Memory B cell (primary cell): ENCODE results near the gene DAP.

Experiments
- ATAC-seq: fragments of 150-1000 bp; cut with Tn5 transposase; 2 replicates; pipeline ENCODE4 v1.10.0; 2021; ENCODE audit warnings: low read depth, mild to moderate bottlenecking, moderate library complexity
- DNase-seq, 2 donors: peaks; one replicate each; pipeline ENCODE4 v3.0.0; 2022; ENCODE audit warnings: low spot score in 2 of 2
- H3K27ac Mint-ChIP-seq: one replicate; pipeline ENCODE4 v1.8.0; 2022; ENCODE audit warnings: mild to moderate bottlenecking, moderate library complexity, mixed read lengths
- H3K27me3 Mint-ChIP-seq: one replicate; pipeline ENCODE4 v1.8.0; 2022; ENCODE audit warnings: mixed read lengths
- H3K36me3 Mint-ChIP-seq: one replicate; pipeline ENCODE4 v1.8.0; 2022; ENCODE audit warnings: mild to moderate bottlenecking, mixed read lengths
- H3K4me1 Mint-ChIP-seq: one replicate; pipeline ENCODE4 v1.8.0; 2022; ENCODE audit warnings: mixed read lengths
- H3K4me3 Mint-ChIP-seq: one replicate; pipeline ENCODE4 v1.8.0; 2022; ENCODE audit warnings: mild to moderate bottlenecking, moderate library complexity, mixed read lengths
- H3K9me3 Mint-ChIP-seq: one replicate; pipeline ENCODE4 v1.8.0; 2022; ENCODE audit warnings: mixed read lengths

The DAP gene

DNA sequence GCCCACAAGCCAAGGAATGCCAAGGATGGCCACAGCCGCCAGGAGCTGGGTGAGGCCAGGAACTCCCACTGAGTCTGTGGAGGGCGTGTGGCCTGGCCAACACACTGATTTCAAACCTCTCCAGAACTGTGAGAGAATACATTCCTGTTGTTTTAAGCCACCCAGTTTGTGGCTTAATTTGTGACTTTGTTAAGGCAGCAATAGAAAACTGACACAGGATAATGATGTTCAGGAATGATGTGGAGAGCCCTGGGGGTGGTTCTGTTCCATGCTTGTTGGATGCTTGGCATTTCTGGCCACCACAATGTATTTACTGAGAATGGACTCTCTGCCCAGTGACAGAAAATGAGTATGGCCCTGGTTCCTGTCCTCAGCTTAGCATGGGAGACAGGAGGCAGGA, 82.8 kb downstream of the DAP start:
- Mint-ChIP-seq H3K27ac (no peak overlapping the region), H3K36me3 (peaks cover 33% of the 10 kb centered on the region), H3K9me3 (no peaks in the 10 kb centered on the region), H3K4me3 (no peak overlapping the region), H3K27me3 (no peaks in the 10 kb centered on the region), H3K4me1 (no peaks in the 10 kb centered on the region)
- no peak for ATAC-seq
- DNase-seq = no peak

- DNase-seq (no peak), ATAC-seq (no peak)
- Mint-ChIP-seq H3K27ac (no peak overlapping the region), H3K4me3 (no peak overlapping the region), H3K9me3 (no peaks in the 10 kb centered on the region), H3K27me3 (no peaks in the 10 kb centered on the region), H3K4me1 (no peaks in the 10 kb centered on the region), H3K36me3 (peaks cover 33% of the 10 kb centered on the region)
These were observed 83.5 kb downstream of the DAP start for GRCh38 chr5:10677533-10677932.

GRCh38 chr5:10676946-10677345, 84.1 kb downstream of the DAP start:
- Mint-ChIP-seq H3K4me3 (no peak overlapping the region), H3K36me3 (peaks cover 29% of the 10 kb centered on the region), H3K9me3 (no peaks in the 10 kb centered on the region), H3K27me3 (no peaks in the 10 kb centered on the region), H3K4me1 (no peaks in the 10 kb centered on the region), H3K27ac (no peak overlapping the region)
- no peak for ATAC-seq
- DNase-seq = no peak

DNA sequence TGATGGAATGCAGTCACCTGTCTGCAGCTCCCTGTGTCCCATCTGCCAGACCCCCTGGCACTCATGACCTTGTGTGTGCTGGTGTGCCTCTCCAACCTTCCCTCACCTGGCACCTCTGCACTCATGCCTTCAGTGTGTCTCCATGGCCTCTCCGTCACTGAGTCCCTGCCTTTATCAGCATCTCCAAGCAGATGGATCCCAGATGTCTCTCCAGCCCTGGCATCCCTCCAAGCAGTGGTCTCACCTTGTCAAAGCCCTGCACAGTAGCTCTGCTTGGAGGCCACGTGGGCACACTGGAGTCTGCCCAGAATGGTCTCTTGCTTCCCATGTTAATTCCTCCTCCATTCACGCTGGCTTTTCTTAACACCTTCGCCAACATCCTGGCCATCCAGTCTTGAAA, 84.8 kb downstream of the DAP start:
- Mint-ChIP-seq H3K4me3 (no peak overlapping the region), H3K36me3 (peaks cover 29% of the 10 kb centered on the region), H3K27me3 (no peaks in the 10 kb centered on the region), H3K27ac (no peak overlapping the region), H3K9me3 (no peaks in the 10 kb centered on the region), H3K4me1 (no peaks in the 10 kb centered on the region)
- ATAC-seq (no peak), DNase-seq (no peak)

DNA sequence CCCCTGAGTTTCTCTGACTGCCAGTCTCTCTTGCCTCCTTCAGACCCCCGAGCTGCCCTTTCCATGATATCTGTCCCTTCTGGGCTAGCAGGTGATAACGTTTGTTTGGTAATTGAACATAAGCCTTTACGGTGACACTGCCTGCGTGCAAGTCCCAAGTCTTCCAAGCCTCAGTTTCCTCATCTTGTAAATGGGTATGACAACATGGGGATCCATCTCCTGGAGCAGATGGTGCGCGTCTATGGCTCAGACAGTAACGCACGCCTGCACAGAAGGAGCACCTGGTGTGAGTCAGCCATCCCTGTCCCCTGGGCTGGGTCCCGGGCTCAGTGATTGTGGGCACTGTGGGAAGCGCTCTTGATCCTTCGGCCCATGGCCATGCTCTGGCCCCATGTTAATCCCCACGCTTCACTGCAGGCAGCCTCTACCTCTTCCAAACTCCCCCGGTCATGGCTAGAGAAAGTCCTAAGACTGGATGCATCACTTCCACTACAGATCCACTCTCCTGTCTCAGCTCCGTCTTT, 85.8 kb downstream of the DAP start:
- Mint-ChIP-seq H3K27me3 (no peaks in the 10 kb centered on the region), H3K4me3 (no peak overlapping the region), H3K9me3 (no peaks in the 10 kb centered on the region), H3K27ac (no peak overlapping the region), H3K4me1 (no peaks in the 10 kb centered on the region), H3K36me3 (peaks cover 22% of the 10 kb centered on the region)
- no peak for ATAC-seq
- DNase-seq = no peak

GRCh38 chr5:10674582-10674981, 86.5 kb downstream of the DAP start:
- Mint-ChIP-seq H3K9me3 (no peaks in the 10 kb centered on the region), H3K4me3 (no peak overlapping the region), H3K27me3 (no peaks in the 10 kb centered on the region), H3K4me1 (no peaks in the 10 kb centered on the region), H3K27ac (no peak overlapping the region), H3K36me3 (peaks cover 19% of the 10 kb centered on the region)
- no peak for DNase-seq
- no peak for ATAC-seq

GRCh38 chr5:10674096-10674495, 86.9 kb downstream of the DAP start:
- peaks cover 19% of the 10 kb centered on the region for H3K36me3 Mint-ChIP-seq
- H3K27me3 Mint-ChIP-seq = no peaks in the 10 kb centered on the region
- no peak for DNase-seq
- ATAC-seq = no peak
- H3K4me3 Mint-ChIP-seq = no peak overlapping the region
- no peak overlapping the region for H3K27ac Mint-ChIP-seq
- no peaks in the 10 kb centered on the region for H3K9me3 Mint-ChIP-seq
- no peaks in the 10 kb centered on the region for H3K4me1 Mint-ChIP-seq

DNA sequence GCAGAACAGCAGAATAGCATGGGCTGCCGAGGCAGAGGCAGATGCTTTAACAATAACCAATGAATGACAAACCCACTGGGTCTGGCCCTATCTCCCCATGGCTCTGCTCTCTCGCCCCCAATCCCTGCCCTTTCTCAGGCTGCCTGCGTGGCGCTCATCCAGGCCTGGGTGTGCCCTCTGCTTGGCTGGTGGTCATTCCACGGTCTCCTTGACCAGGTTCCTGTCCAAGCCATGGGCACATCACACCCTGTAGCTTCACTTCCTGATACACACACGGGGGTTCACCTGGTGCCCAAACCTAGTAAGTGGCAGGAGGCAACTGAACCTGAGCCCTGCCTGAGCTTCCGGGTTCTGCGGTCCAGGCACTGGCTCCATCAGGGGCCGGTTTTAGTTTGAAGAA, 87.6 kb downstream of the DAP start:
- ATAC-seq (no peak), DNase-seq (no peak)
- H3K9me3 Mint-ChIP-seq = no peaks in the 10 kb centered on the region
- H3K4me3 Mint-ChIP-seq = no peak overlapping the region
- H3K36me3 Mint-ChIP-seq = peaks cover 18% of the 10 kb centered on the region
- no peaks in the 10 kb centered on the region for H3K27me3 Mint-ChIP-seq
- no peaks in the 10 kb centered on the region for H3K4me1 Mint-ChIP-seq
- no peak overlapping the region for H3K27ac Mint-ChIP-seq

DNA sequence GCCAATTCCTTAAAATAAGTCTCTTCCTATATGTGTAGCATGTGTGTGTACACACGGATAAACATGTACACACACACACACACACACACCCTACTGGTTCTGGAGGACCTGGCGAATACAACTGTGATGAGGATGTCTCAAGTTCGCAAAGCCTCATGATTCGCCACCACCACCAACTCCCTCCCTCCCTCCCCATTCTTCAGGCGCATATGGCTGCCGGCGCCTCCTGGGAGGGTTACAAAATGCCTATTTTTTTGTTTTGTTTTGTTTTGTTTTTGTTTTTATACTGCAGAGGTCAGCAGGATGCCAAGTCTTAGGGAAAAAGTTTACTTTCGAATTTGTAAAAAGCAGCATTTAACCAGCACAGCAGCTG, 88.0 kb downstream of the DAP start:
- ATAC-seq = no peak
- Mint-ChIP-seq H3K27ac (no peak overlapping the region), H3K4me3 (no peak overlapping the region), H3K4me1 (no peaks in the 10 kb centered on the region), H3K27me3 (no peaks in the 10 kb centered on the region), H3K9me3 (no peaks in the 10 kb centered on the region), H3K36me3 (peaks cover 16% of the 10 kb centered on the region)
- DNase-seq = no peak

GRCh38 chr5:10672146-10673016, 88.7 kb downstream of the DAP start:
- DNase-seq = no peak
- Mint-ChIP-seq H3K36me3 (peaks cover 9% of the 10 kb centered on the region), H3K27me3 (no peaks in the 10 kb centered on the region), H3K9me3 (no peaks in the 10 kb centered on the region), H3K4me1 (no peaks in the 10 kb centered on the region), H3K27ac (no peak overlapping the region), H3K4me3 (no peak overlapping the region)
- no peak for ATAC-seq

- Mint-ChIP-seq H3K9me3 (no peaks in the 10 kb centered on the region), H3K36me3 (no peaks in the 10 kb centered on the region), H3K4me3 (no peak overlapping the region), H3K4me1 (no peaks in the 10 kb centered on the region), H3K27ac (no peak overlapping the region), H3K27me3 (no peaks in the 10 kb centered on the region)
- no peak for DNase-seq
- ATAC-seq = no peak
These were observed 89.7 kb downstream of the DAP start for GRCh38 chr5:10671041-10672008.

DNA sequence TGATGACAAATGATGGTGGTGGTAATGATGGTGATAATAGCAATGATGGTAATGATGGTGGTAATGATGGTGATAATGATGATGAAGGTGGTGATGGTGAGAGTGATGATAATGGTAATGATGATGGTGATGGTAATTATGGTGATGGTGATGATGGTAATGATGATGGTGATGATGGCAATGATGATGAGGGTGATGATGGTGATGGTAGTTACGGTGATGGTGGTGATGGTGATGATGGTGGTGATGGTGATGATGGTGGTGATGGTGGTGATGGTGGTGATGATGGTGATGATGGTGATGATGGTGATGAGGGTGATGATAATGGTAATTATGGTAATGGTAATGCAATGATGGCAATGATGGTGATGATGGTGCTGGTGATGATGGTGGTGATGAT, 91.1 kb downstream of the DAP start:
- no peaks in the 10 kb centered on the region for H3K27me3 Mint-ChIP-seq
- no peaks in the 10 kb centered on the region for H3K36me3 Mint-ChIP-seq
- H3K4me1 Mint-ChIP-seq = no peaks in the 10 kb centered on the region
- no peak for ATAC-seq
- no peaks in the 10 kb centered on the region for H3K9me3 Mint-ChIP-seq
- no peak overlapping the region for H3K4me3 Mint-ChIP-seq
- no peak for DNase-seq
- no peak overlapping the region for H3K27ac Mint-ChIP-seq

DNA sequence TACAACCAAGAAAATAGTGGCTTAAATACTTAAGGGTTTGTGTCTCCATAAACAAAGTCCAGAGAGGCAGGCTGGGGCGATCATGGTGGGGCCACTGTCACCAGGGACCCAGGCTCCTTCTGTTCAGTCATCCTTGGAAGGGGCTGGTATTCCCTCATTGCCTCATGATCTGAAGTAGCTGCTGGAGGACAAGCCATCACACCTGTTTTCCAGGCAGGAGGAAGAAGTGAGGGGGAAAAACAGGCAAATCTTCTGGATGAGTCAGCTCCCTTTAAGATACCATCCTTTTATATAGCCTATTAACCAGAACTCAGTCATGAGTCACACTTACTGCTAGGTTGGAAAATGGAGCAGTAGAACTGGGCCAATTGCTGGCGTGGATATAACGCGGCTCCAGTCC, 92.3 kb downstream of the DAP start:
- no peak overlapping the region for H3K27ac Mint-ChIP-seq
- no peak for ATAC-seq
- H3K4me3 Mint-ChIP-seq = no peak overlapping the region

DNA sequence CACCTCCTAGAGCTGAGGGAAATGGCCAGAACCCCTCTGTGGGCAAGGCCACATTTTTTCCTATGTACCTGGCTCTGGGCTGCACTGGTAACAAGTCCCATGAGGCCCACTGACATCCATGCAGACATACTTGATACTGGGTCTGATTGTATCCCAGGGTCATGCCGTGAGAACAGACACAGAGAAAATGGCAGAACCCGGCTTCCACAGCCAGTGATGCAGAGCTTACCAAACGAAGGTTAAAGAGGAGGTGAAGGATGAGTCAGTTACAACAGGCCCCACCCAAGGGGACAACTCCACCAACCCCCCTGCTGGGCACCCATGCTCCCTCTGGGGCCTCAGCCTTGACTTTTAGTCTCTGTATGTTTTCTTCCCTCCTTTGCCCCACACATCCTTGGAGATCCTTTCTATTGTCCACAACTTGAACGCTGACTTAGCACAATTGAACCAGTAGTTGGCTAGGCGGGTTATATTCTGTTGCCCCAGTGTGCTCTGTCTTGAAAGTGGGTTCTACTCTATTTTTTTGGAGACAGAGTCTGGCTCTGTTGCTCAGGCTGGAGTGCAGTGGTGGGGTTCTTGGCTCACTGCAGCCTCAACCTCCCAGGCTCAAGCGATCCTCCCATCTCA, 93.5 kb downstream of the DAP start:
- no peak for DNase-seq
- no peaks in the 10 kb centered on the region for H3K9me3 Mint-ChIP-seq
- H3K36me3 Mint-ChIP-seq = no peaks in the 10 kb centered on the region

More for the DNA sequence above, 92.3 kb downstream of the DAP start:
- Mint-ChIP-seq H3K9me3 (no peaks in the 10 kb centered on the region), H3K4me1 (no peaks in the 10 kb centered on the region), H3K27me3 (peaks cover 1% of the 10 kb centered on the region), H3K36me3 (no peaks in the 10 kb centered on the region)
- DNase-seq = no peak

More for the DNA sequence above, 93.5 kb downstream of the DAP start:
- H3K27me3 Mint-ChIP-seq = peaks cover 1% of the 10 kb centered on the region
- H3K4me1 Mint-ChIP-seq = no peaks in the 10 kb centered on the region
- no peak overlapping the region for H3K4me3 Mint-ChIP-seq
- H3K27ac Mint-ChIP-seq = no peak overlapping the region
- no peak for ATAC-seq
